Measurements from ENCODE around the gene DIS3L2. TPM values are rescaled to one million over a fixed set of nuclear protein-coding genes. Genes with fewer than 3 reads are reported as not detected.

Gene DIS3L2
- total RNA-seq, 4 donors from 2014 or later, result 22.2 to 31.6 (median 27.8) TPM

DNA sequence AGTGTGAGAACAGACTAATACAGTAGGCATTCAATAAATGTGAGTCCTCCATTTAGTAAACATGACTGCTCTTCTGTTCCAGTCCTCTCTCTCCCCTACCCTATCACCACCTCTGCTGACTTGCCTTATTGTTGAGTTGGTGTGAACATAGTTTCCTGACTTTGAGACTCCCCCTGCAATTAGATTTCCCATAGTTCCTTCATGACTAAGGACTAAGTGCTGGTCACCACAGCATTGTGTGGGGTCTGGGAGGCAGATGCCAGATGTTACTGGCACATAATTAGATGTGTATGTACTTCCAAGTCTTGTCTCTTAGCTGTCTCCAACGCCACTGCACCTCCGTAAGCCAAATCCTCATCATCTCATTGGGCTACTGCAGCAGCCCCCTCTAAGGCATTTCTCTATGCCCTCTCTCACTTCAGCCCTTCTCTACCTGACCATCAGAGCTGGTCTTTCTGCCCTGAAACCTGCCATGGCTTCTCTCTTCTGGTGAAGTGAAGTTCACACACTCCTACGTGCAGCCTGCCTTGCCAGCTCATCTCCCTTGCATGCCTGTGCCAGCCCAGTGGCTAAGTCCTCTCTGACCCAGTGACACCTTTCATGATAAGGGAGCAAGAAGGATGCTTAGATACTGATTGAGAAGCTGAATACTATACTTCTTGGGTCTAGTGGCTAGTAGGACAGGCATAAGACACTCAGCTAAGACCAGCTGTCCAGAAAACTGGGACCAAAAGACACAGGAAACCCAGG, 335.4 kb downstream of the DIS3L2 start:
- ATAC-seq (ENCODE audit: low FRiP score), result no peak
- TF ChIP-seq CTCF (IDR thresholded peaks at IDR 0.05), result no peak
- DNase-seq (ENCODE audit: low spot score), result no peak

GRCh38 chr2:232299084-232299483, 337.6 kb downstream of the DIS3L2 start:
- DNase-seq (ENCODE audit: low spot score), result no peak
- no peak for ATAC-seq (ENCODE audit: low FRiP score)
- no peak for TF ChIP-seq CTCF (IDR thresholded peaks at IDR 0.05)

DNA sequence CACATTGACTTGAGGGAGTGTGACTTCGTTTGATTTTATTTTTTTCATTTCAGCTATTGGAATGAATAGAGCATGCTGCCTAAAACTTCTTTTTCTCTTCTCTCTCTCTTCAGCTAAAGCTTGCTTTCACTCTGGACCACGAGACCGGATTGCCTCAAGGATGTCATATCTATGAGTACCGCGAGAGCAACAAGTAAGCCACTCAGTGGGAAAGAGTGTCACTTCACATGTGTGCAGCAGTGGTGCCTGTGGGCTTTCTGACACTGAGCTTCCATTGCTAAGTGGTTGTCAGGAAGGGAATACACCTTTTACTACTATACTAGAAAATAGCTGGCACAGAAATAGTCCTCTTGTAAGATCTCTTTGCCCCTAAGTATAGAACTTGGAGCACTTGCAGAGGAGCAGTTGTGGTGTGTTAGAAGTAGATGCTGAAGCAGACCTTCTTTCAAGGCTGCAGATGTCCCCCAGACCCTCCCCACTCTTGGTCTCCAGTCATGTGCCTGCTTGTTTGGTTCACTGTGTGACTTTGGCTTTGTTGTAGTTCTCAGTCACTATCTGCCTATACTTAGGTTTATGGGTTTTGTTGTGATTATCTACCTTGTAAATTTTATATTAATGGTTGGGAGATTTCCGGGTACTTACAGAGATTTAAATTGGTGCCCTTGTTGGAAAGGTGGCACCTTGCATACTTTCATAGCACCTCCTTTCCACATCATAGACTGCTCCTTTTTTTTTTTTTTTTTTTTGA, 338.6 kb downstream of the DIS3L2 start:
- no peak for DNase-seq (ENCODE audit: low spot score)
- ATAC-seq (ENCODE audit: low FRiP score), result no peak
- TF ChIP-seq CTCF (IDR thresholded peaks at IDR 0.05), result no peak

- TF ChIP-seq CTCF (IDR thresholded peaks at IDR 0.05), result no peak
- ATAC-seq (ENCODE audit: low FRiP score), result no peak
These were observed 339.4 kb downstream of the DIS3L2 start for GRCh38 chr2:232300894-232301387.

DNA sequence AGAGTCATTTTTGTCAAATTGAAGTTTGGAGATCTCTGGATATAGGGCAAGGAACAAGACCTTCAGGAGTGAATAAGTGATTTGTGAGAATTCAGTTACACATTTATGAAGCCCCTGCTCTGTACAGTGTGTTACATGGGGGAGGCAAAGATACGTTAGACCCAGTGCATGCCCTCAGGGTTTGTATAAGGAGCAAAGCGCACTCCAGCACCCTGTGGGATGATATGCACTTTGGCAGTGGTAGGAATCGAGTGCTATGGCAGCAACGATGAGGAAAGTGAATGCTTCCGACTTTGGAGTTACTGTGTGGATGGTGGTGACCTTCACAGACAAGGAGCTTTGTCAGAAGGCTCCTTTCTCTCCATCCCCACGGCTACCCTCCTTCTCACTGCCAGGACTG, 342.7 kb downstream of the DIS3L2 start:
- DNase-seq (ENCODE audit: low spot score) (no peak), ATAC-seq (ENCODE audit: low FRiP score) (no peak)
- TF ChIP-seq CTCF (IDR thresholded peaks at IDR 0.05), result no peak

More at GRCh38 chr2:232300894-232301387, 339.4 kb downstream of the DIS3L2 start:
- no peak for DNase-seq (ENCODE audit: low spot score)

GRCh38 chr2:232306741-232307305, 345.3 kb downstream of the DIS3L2 start:
- TF ChIP-seq CTCF (IDR thresholded peaks at IDR 0.05), result no peak
- ATAC-seq (ENCODE audit: low FRiP score) (no peak), DNase-seq (ENCODE audit: low spot score) (no peak)

Data from omental fat pad (tissue), 4 donors.